OCI-LY1 (cell line): ENCODE measurements around the gene OXT.

Experiments used
- H2AFZ ChIP-seq: fragments of 200-600 bp; sonication (generic), shearing (Covaris generic); 2 replicates; pipeline ENCODE4 v1.6.0; 2014; ENCODE audit warnings: antibody characterized with exemption, mild to moderate bottlenecking, low read length
- H3F3A ChIP-seq: fragments of 200-600 bp; sonication (generic), shearing (Covaris generic); 2 replicates; pipeline ENCODE4 v1.6.0; 2014; ENCODE audit warnings: mild to moderate bottlenecking, antibody characterized with exemption, low read length, moderate library complexity; ENCODE audit not compliant: insufficient read depth
- H3K27ac ChIP-seq: fragments of 200-600 bp; sonication (generic); 2 replicates; pipeline ENCODE4 v1.5.1; 2014; ENCODE audit warnings: low read length, mixed run types, mild to moderate bottlenecking, low read depth; ENCODE audit not compliant: poor library complexity, severe bottlenecking
- H3K27me3 ChIP-seq: fragments of 200-600 bp; sonication (generic); 2 replicates; pipeline ENCODE4 v1.6.0; 2014; ENCODE audit warnings: antibody characterized with exemption, mild to moderate bottlenecking, low read length, moderate library complexity; ENCODE audit not compliant: insufficient read depth
- H3K36me3 ChIP-seq: fragments of 200-600 bp; sonication (generic); 2 replicates; pipeline ENCODE4 v1.6.1; 2014; ENCODE audit warnings: mild to moderate bottlenecking, antibody characterized with exemption, low read length, moderate library complexity, mixed read lengths; ENCODE audit not compliant: insufficient read depth
- H3K4me1 ChIP-seq: fragments of 200-600 bp; sonication (generic); 2 replicates; pipeline ENCODE4 v1.5.1; 2014; ENCODE audit warnings: mild to moderate bottlenecking, low read length, moderate library complexity; ENCODE audit not compliant: insufficient read depth, severe bottlenecking
- H3K4me2 ChIP-seq: fragments of 200-600 bp; sonication (generic), shearing (Covaris generic); 2 replicates; pipeline ENCODE4 v1.6.1; 2014; ENCODE audit warnings: low read length
- H3K4me3 ChIP-seq: fragments of 200-600 bp; sonication (generic); 2 replicates; pipeline ENCODE4 v1.5.1; 2014; ENCODE audit warnings: low read length, low read depth, mild to moderate bottlenecking, mixed read lengths; ENCODE audit not compliant: poor library complexity, severe bottlenecking
- H3K79me2 ChIP-seq: fragments of 200-600 bp; shearing (Covaris generic); 2 replicates; pipeline ENCODE4 v1.6.1; 2016; ENCODE audit warnings: mixed run types, low read length, mixed read lengths; ENCODE audit not compliant: insufficient read depth
- H3K9ac ChIP-seq: fragments of 200-600 bp; sonication (generic), shearing (Covaris generic); 2 replicates; pipeline ENCODE4 v1.6.1; 2014; ENCODE audit warnings: mild to moderate bottlenecking, low read length, mixed read lengths
- H3K9me2 ChIP-seq: fragments of 200-600 bp; sonication (generic), shearing (Covaris generic); 2 replicates; pipeline ENCODE4 v1.6.1; 2014; ENCODE audit warnings: low read depth, mild to moderate bottlenecking, low read length, mixed read lengths
- H3K9me3 ChIP-seq: fragments of 200-600 bp; shearing (Covaris generic); 2 replicates; pipeline ENCODE4 v1.6.1; 2014; ENCODE audit warnings: low read length, mixed read lengths
- H4K20me1 ChIP-seq: fragments of 200-600 bp; sonication (generic), shearing (Covaris generic); 2 replicates; pipeline ENCODE4 v1.6.0; 2016; ENCODE audit warnings: mild to moderate bottlenecking, low read length; ENCODE audit not compliant: insufficient read depth
- CTCF ChIP-seq: fragments of 200-600 bp; sonication (generic), shearing (Covaris generic); IDR thresholded peaks from 2 replicates; pipeline ENCODE4 v1.5.1; 2017; ENCODE audit warnings: mild to moderate bottlenecking, antibody characterized with exemption, low read length, moderate library complexity, mixed read lengths
- EZH2 ChIP-seq: fragments of 200-600 bp; sonication (generic), shearing (Covaris generic); IDR thresholded peaks from 2 replicates; pipeline ENCODE4 v1.8.0; 2017; ENCODE audit warnings: borderline replicate concordance, mixed run types, mild to moderate bottlenecking, antibody characterized with exemption, low read length, moderate library complexity, mixed read lengths

The OXT gene

DNA sequence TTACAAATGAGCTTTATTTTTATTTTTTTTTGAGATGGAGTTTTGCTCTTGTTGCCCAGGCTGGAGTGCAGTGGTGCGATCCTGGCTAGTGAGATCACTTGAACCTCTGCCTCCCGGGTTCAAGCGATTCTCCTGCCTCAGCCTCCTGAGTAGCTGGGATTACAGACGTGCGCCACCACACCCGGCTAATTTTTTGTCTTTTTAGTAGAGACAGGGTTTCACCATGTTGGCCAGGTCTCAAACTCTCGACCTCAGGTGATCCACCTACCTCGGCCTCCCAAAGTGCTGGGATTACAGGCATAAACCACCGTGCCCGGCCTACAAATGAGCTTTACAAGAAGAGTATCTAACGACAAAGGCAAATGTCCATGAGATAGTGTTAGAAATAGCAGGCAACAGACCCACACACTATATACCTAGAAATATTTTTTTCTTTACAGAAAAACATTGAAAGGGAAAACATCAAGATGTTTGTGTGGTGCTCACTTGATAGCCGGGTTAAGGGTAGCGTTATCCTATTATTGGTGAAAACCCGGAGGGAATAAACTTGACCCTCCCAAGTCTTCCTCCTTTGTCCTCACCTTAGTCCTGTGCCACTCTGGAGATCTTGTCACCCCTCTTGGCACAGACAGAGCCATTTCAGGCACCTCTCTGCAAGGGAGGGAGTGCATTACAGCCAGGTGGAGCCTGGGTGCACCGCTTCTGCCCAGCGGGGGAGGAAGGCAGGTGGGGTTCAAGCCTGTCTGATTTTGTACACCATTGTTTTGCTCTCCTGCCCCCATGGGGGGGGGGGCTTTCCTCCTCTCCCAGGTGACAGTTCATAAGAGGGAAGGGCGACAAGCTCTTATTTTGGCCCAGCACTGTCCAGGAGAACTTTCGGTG lies 34.1 kb downstream of the OXT start:
- H3K4me1 ChIP-seq: no peaks in the 10 kb centered on the region
- no peak for TF ChIP-seq CTCF
- TF ChIP-seq EZH2: no peak

DNA sequence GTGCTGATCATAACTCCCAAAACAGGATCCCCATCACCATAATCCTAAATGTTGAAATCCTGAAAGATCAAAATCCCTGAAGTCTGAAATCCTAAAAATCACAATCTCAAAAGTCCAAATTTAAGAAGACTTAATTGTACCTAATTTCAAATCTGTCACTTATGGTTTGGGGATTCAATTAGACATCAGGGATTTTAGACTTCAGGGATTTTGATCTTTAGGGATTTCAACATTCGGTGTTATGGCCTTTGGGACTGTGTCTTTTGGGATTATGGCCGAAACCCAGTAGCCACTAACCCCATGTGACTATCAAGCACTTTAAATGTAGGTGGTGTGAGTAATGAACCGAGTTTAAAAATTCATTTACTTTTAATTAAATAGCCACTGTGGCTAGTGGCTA lies 34.8 kb downstream of the OXT start:
- H2AFZ ChIP-seq: no peak overlapping the region
- no peaks in the 10 kb centered on the region for H3K9me2 ChIP-seq
- no peak overlapping the region for H3K27ac ChIP-seq
- no peaks in the 10 kb centered on the region for H3K79me2 ChIP-seq
- H3F3A ChIP-seq: no peaks in the 10 kb centered on the region
- H3K9me3 ChIP-seq: no peaks in the 10 kb centered on the region
- H3K4me1 ChIP-seq: no peaks in the 10 kb centered on the region
- H3K4me2 ChIP-seq: no peak overlapping the region
- no peak overlapping the region for H3K4me3 ChIP-seq
- H4K20me1 ChIP-seq: no peaks in the 10 kb centered on the region
- H3K27me3 ChIP-seq: no peaks in the 10 kb centered on the region
- no peak overlapping the region for H3K9ac ChIP-seq
- H3K36me3 ChIP-seq: no peaks in the 10 kb centered on the region
- TF ChIP-seq CTCF: no peak
- no peak for TF ChIP-seq EZH2

More for the DNA sequence above, 34.1 kb downstream of the OXT start:
- no peaks in the 10 kb centered on the region for H3K36me3 ChIP-seq
- H3K79me2 ChIP-seq: no peaks in the 10 kb centered on the region
- H4K20me1 ChIP-seq: no peaks in the 10 kb centered on the region
- H2AFZ ChIP-seq: no peak overlapping the region
- H3K9me3 ChIP-seq: no peaks in the 10 kb centered on the region
- no peaks in the 10 kb centered on the region for H3F3A ChIP-seq
- no peak overlapping the region for H3K4me2 ChIP-seq
- no peaks in the 10 kb centered on the region for H3K27me3 ChIP-seq
- H3K9me2 ChIP-seq: no peaks in the 10 kb centered on the region
- H3K9ac ChIP-seq: no peak overlapping the region
- H3K27ac ChIP-seq: no peak overlapping the region
- no peak overlapping the region for H3K4me3 ChIP-seq

DNA sequence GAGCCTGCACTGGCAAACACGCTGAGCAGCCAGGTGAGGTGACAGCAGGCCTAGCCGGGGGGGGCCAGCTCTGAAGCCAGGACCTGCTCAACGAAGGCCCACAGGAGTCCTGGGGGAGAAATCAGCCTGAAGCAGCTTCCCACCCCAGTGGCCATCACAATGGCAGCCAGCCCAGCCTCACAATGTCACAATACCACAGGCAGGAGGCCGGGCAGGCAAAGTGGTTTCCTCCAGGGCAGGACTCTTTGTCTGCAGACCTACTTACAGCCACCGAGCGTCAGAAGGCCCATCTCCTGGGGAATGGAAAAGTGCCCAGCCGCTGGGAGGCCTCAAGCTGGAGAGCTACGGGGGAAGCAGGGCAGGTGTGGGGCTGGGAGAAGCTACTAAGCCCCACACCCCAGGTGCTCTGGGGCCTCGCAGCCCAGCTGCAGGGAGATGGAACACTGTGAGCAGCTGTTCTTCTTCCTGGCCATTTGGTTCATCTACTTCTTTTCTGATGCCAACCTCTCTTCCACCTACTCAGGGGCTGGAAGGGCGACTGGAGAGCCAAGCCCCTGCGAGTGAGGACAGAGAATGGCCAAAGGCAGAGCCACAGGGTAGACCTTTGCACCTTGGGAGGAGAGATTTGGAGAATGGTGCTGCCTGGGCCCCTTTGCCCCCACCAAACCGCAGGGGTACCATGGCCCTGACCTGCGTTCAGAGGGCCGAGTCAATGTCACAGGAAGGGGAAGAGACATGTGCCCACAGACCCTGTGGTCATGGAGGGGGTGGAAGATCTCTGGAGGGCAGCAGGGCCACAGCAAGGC lies 35.4 kb downstream of the OXT start:
- no peak overlapping the region for H3K27ac ChIP-seq
- H3K27me3 ChIP-seq: no peaks in the 10 kb centered on the region
- no peaks in the 10 kb centered on the region for H3K79me2 ChIP-seq
- no peaks in the 10 kb centered on the region for H3K9me2 ChIP-seq
- no peak overlapping the region for H3K4me3 ChIP-seq
- no peak overlapping the region for H2AFZ ChIP-seq
- H3F3A ChIP-seq: no peaks in the 10 kb centered on the region
- H3K4me1 ChIP-seq: no peaks in the 10 kb centered on the region
- no peaks in the 10 kb centered on the region for H3K36me3 ChIP-seq
- no peaks in the 10 kb centered on the region for H3K9me3 ChIP-seq
- no peaks in the 10 kb centered on the region for H4K20me1 ChIP-seq
- TF ChIP-seq CTCF: no peak
- no peak for TF ChIP-seq EZH2
- H3K4me2 ChIP-seq: no peak overlapping the region
- H3K9ac ChIP-seq: no peak overlapping the region
